ENCODE results near the gene CDK1. TPM values are rescaled to one million over a fixed set of nuclear protein-coding genes. Genes with fewer than 3 reads are reported as not detected.

CDK1 gene
- total RNA-seq, 1 experiment from 2014 or later = 98.9 TPM

GRCh38 chr10:60778214-60778970 is at the start of gene CDK1 (continued):
- no peak for TF ChIP-seq ZNF532 (CRISPR knock-in tag; IDR thresholded peaks at IDR 0.05; ENCODE audit: borderline replicate concordance)
- TF ChIP-seq ZNF671 (CRISPR knock-in tag; IDR thresholded peaks at IDR 0.05) = no peak
- TF ChIP-seq E2F1 (CRISPR knock-in tag; IDR thresholded peaks at IDR 0.05) = no peak
- TF ChIP-seq CDX4 (CRISPR knock-in tag; IDR thresholded peaks at IDR 0.05; ENCODE audit: borderline replicate concordance) = no peak
- TF ChIP-seq NFE2L1 (CRISPR knock-in tag; IDR thresholded peaks at IDR 0.05) = peak; percentile 58; the same call in 1 of the 2 replicates
- no peak for TF ChIP-seq IRF2 (CRISPR knock-in tag; IDR thresholded peaks at IDR 0.05; ENCODE audit: borderline replicate concordance, low read depth)
- no peak for TF ChIP-seq ZNF219 (CRISPR knock-in tag; IDR thresholded peaks at IDR 0.05; ENCODE audit: borderline replicate concordance)
- TF ChIP-seq STAT6 (CRISPR knock-in tag; conservative IDR thresholded peaks at IDR 0.05; ENCODE audit: low read depth) = no peak
- TF ChIP-seq RELA (CRISPR knock-in tag; IDR thresholded peaks at IDR 0.05; ENCODE audit: borderline replicate concordance) = no peak
- no peak for TF ChIP-seq ZSCAN18 (CRISPR knock-in tag; IDR thresholded peaks at IDR 0.05)
- TF ChIP-seq MAX (CRISPR knock-in tag; IDR thresholded peaks at IDR 0.05) = no peak
- peak; percentile 88 for TF ChIP-seq E2F4 (CRISPR knock-in tag; IDR thresholded peaks at IDR 0.05; ENCODE audit: borderline replicate concordance, low read depth)
- no peak for TF ChIP-seq ARID4B (CRISPR knock-in tag; IDR thresholded peaks at IDR 0.05; ENCODE audit: borderline replicate concordance)
- no peak for TF ChIP-seq ZNF423 (CRISPR knock-in tag; IDR thresholded peaks at IDR 0.05)
- 0 out of 2 replicates have a peak, but pooled peaks have one; percentile 30 for TF ChIP-seq FOXP4 (CRISPR knock-in tag; IDR thresholded peaks at IDR 0.05)
- no peak for TF ChIP-seq SOX15 (CRISPR knock-in tag; IDR thresholded peaks at IDR 0.05)
- TF ChIP-seq E2F5 (CRISPR knock-in tag; IDR thresholded peaks at IDR 0.05) = peak; percentile 82; the same call in 1 of the 2 replicates

Measured in WTC11 (cell line).